Pancreas (tissue), 10 donors: ENCODE results near the gene CABP7. TPM values are rescaled to one million over a fixed set of nuclear protein-coding genes. Genes with fewer than 3 reads are reported as not detected.

Experiments
- ATAC-seq, 4 donors: fragments of 200-7000 bp; cut with Tn5 transposase; one replicate each; pipeline versions ENCODE4 v1.8.0 to v1.9.1; 2020; ENCODE audit warnings: mild to moderate bottlenecking in 4 of 4, moderate library complexity in 4 of 4
- DNase-seq, 6 donors: peaks; one replicate each; pipeline ENCODE4 v3.0.0-alpha.2; 2020
- FAIRE-seq: peaks from 2 replicates; lab custom pipeline; 2012; peaks lifted over from hg19 to GRCh38; lab: Jason Lieb, UNC
- H3K27ac ChIP-seq, 4 donors: fragments of 200-600 bp; sonication (generic); 1 replicate in 3 of 4; 2 replicates in 1 of 4; pipeline versions ENCODE4 v1.5.0 to v1.8.0; 2020
- H3K27me3 ChIP-seq, 4 donors: fragments of 200-600 bp; one replicate each; pipeline ENCODE4 v1.8.0; 2021
- H3K36me3 ChIP-seq, 3 donors: fragments of 200-600 bp; sonication (generic) in 1 of 3; one replicate each; pipeline versions ENCODE4 v1.5.0 to v1.8.0; 2020 to 2021
- H3K4me1 ChIP-seq, 3 donors: fragments of 200-600 bp; one replicate each; pipeline ENCODE4 v1.8.0; 2021
- H3K4me3 ChIP-seq, 4 donors: fragments of 200-600 bp; sonication (generic) in 2 of 4; one replicate each; pipeline versions ENCODE4 v1.5.0 to v1.8.0; 2020 to 2021
- H3K9me3 ChIP-seq, 4 donors: fragments of 200-600 bp; one replicate each; pipeline ENCODE4 v1.8.0; 2021
- WGBS, 2 donors: extraction: QIAGEN DNeasy Blood & Tissue Kit; methylation state at CpG; one replicate each; pipeline ENCODE4 v1.1.7; 2013; 5-methylcytosine and 5-hydroxymethylcytosine counted together
- intact Hi-C, 3 donors: fragments of 100-400 bp; cut with DNase I; formaldehyde crosslinking; loops; one replicate each; pipeline versions ENCODE4 v1.11.1 to v1.14.2; 2022
- polyA plus RNA-seq, 2 donors: library from polyadenylated mRNA; stranded (reverse); fragments of 200-250 nt; gene quantifications; one replicate each; pipeline ENCODE4 v1.2.3, GENCODE V29; 2013
- total RNA-seq, 6 donors: library from RNA; stranded (reverse); fragmentation: NEBNext Ultra II Directional in 4 of 6; extraction: Animal tissue kit (Norgen Biotek cat#: 25700) in 4 of 6; gene quantifications; one replicate each; pipeline versions ENCODE4 v1.2.1 to v1.2.4, GENCODE V29; 2021 to 2023
- TF ChIP-seq, protein P1 (sequence below), 4 donors: fragments of 200-600 bp; sonication (generic) in 3 of 4; IDR thresholded peaks; one replicate each; pipeline versions ENCODE4 v1.5.0 to v1.8.0; 2021; ENCODE audit warnings: antibody characterized with exemption in 4 of 4
- donor health status: healthy with polysubstance abuse.
- donor health status: DM: no; HTN: no; CAD: no; lungs with moderate emphysema.
- donor health status: DM: no; HTN: no; CAD: no.
- donor health status: control.
- donor health status: control.
- donor health status: Bipolar disorder and iron deficiency.
- donor health status: DM: yes; HTN: yes; CAD: no.
- donor health status: DM: no; HTN: no; CAD: no.
- donor health status: DM: no; HTN: no; CAD: no.
- donor health status: DM: yes; HTN: yes; CAD: no.

The CABP7 gene
- total and polyA plus RNA-seq, 8 donors: 0.56 to 17.9 (median 2.2) TPM

DNA sequence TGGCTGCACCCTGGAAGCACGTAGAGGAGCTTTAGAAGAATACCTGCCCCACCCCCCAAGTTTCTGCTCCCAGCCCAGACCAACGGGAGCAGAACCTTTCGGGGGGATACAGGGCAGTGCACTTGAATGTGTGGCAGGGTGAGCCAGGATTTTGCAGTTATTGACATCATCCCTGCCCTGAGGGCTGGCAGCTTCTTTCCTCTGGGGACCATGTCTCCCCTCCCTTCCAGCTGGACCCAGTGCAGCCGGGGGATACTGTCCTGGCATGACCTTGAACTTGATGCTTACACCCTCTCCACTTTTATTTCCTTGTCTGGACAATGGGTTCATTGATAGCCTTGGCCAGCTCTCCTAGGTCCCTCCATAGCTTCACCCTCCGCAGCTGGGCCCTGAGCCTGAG, 4.1 kb upstream of the CABP7 start:
- no peak overlapping the region for H3K27ac ChIP-seq
- WGBS, 2 donors: 58 to 59% methylated on average over 5 of the region's 5 CpGs
- DNase-seq (no peak), ATAC-seq (no peak), FAIRE-seq (no peak)
- H3K36me3 ChIP-seq: no peaks in the 10 kb centered on the region
- intact Hi-C loops: no loop called here
- H3K27me3 ChIP-seq: peaks cover 0 to 3% (median under 1%) of the 10 kb centered on the region in 4 donors
- no peak overlapping the region for H3K4me3 ChIP-seq
- no peaks in the 10 kb centered on the region for H3K9me3 ChIP-seq
- H3K4me1 ChIP-seq: peaks cover 0 to 13% (median 0%) of the 10 kb centered on the region in 3 donors
- TF ChIP-seq, protein P1, sequence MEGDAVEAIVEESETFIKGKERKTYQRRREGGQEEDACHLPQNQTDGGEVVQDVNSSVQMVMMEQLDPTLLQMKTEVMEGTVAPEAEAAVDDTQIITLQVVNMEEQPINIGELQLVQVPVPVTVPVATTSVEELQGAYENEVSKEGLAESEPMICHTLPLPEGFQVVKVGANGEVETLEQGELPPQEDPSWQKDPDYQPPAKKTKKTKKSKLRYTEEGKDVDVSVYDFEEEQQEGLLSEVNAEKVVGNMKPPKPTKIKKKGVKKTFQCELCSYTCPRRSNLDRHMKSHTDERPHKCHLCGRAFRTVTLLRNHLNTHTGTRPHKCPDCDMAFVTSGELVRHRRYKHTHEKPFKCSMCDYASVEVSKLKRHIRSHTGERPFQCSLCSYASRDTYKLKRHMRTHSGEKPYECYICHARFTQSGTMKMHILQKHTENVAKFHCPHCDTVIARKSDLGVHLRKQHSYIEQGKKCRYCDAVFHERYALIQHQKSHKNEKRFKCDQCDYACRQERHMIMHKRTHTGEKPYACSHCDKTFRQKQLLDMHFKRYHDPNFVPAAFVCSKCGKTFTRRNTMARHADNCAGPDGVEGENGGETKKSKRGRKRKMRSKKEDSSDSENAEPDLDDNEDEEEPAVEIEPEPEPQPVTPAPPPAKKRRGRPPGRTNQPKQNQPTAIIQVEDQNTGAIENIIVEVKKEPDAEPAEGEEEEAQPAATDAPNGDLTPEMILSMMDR (IDR thresholded peaks at IDR 0.05): no peak

- no peak for FAIRE-seq
These were observed 2.8 kb upstream of the CABP7 start for GRCh38 chr22:29716814-29717545.

GRCh38 chr22:29717789-29718188, 2.0 kb upstream of the CABP7 start:
- peaks cover 0 to 5% (median 2%) of the 10 kb centered on the region in 4 donors for H3K27me3 ChIP-seq
- H3K4me3 ChIP-seq: no peak overlapping the region
- no peaks in the 10 kb centered on the region for H3K9me3 ChIP-seq
- no peak overlapping the region for H3K27ac ChIP-seq
- 83 to 85% methylated on average over 11 of the region's 11 CpGs for WGBS, 2 donors
- DNase-seq (no peak), FAIRE-seq (no peak), ATAC-seq (no peak)
- intact Hi-C loops: no loop called here
- TF ChIP-seq, protein P1 (IDR thresholded peaks at IDR 0.05): no peak
- no peaks in the 10 kb centered on the region for H3K36me3 ChIP-seq
- peaks cover 0 to 6% (median 0%) of the 10 kb centered on the region in 3 donors for H3K4me1 ChIP-seq

More at GRCh38 chr22:29716814-29717545, 2.8 kb upstream of the CABP7 start:
- Histone ChIP-seq H3K4me1 (peaks cover 0 to 6% (median 0%) of the 10 kb centered on the region in 3 donors), H3K4me3 (no peak overlapping the region), H3K27ac (no peak overlapping the region), H3K27me3 (peaks cover 0 to 5% (median 2%) of the 10 kb centered on the region in 4 donors), H3K36me3 (no peaks in the 10 kb centered on the region), H3K9me3 (no peaks in the 10 kb centered on the region)
- ATAC-seq (peak; percentile 69 to 96 (median 80)), DNase-seq (peak in 4 of 6 donors; percentile 57 to 74 (median 66))
- TF ChIP-seq, protein P1 (IDR thresholded peaks at IDR 0.05): no peak
- intact Hi-C loops: no loop called here
- WGBS, 2 donors: 58 to 59% methylated on average over 16 of the region's 16 CpGs

GRCh38 chr22:29718949-29719898, 579 bp upstream of the CABP7 start:
- Histone ChIP-seq H3K36me3 (no peaks in the 10 kb centered on the region), H3K27ac (no peak overlapping the region), H3K4me3 (no peak overlapping the region), H3K9me3 (no peaks in the 10 kb centered on the region), H3K27me3 (peaks cover 0 to 5% (median 2%) of the 10 kb centered on the region in 4 donors), H3K4me1 (peaks cover 0 to 6% (median 0%) of the 10 kb centered on the region in 3 donors)
- ATAC-seq (no peak), DNase-seq (no peak), FAIRE-seq (no peak)
- intact Hi-C loops: no loop called here
- 39 to 47% methylated on average over 20 to 24 of the region's 24 CpGs for WGBS, 2 donors
- TF ChIP-seq, protein P1 (IDR thresholded peaks at IDR 0.05): no peak
